Epithelial cell of proximal tubule (primary cell): Measurements from ENCODE around the gene EMC6. TPM values are rescaled to one million over a fixed set of nuclear protein-coding genes. Genes with fewer than 3 reads are reported as not detected.
A peak's percentile ranks its signal among the peaks of the same experiment; 100 is the strongest.

Experiments used
- DNase-seq: peaks from one replicate; pipeline ENCODE4 v3.0.0-alpha.2; 2011; ENCODE audit warnings: low read depth
- H3K4me3 ChIP-seq: 2 replicates; pipeline ENCODE4 v1.5.1; 2011; ENCODE audit warnings: low read depth, mild to moderate bottlenecking, low read length
- total RNA-seq: library from RNA; depleted of rRNA; stranded (reverse); fragments of >200 nt; gene quantifications from 2 replicates; pipeline ENCODE4 v1.2.3, GENCODE V29; 2015
- TF ChIP-seq, protein P1 (sequence below): conservative IDR thresholded peaks from 2 replicates; pipeline ENCODE4 v1.5.1; 2012; ENCODE audit warnings: low read depth, mild to moderate bottlenecking, low read length

The EMC6 gene
- total RNA-seq, 1 donor from 2014 or later = 25.6 TPM

DNA sequence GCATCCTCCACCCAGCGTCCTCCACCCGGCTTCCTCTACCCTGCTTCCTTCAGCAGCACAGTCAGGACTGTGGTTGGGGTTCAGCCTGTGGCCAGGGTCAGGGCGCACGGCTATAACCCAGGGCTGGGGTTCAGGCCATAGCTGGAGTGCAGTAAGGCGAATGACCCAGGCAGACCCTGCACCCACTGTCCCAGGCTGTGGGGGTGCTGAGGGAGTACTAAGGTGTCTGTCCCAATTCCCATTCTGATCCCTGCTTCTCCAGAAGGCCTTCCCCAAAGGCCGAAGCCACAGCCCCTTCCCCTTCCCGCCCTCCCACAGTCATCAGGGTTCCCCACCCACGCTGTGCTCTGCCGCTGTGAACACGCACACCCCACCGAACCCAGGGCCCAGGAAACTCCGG, 12.4 kb downstream of the EMC6 start:
- DNase-seq = no peak
- TF ChIP-seq, protein P1, sequence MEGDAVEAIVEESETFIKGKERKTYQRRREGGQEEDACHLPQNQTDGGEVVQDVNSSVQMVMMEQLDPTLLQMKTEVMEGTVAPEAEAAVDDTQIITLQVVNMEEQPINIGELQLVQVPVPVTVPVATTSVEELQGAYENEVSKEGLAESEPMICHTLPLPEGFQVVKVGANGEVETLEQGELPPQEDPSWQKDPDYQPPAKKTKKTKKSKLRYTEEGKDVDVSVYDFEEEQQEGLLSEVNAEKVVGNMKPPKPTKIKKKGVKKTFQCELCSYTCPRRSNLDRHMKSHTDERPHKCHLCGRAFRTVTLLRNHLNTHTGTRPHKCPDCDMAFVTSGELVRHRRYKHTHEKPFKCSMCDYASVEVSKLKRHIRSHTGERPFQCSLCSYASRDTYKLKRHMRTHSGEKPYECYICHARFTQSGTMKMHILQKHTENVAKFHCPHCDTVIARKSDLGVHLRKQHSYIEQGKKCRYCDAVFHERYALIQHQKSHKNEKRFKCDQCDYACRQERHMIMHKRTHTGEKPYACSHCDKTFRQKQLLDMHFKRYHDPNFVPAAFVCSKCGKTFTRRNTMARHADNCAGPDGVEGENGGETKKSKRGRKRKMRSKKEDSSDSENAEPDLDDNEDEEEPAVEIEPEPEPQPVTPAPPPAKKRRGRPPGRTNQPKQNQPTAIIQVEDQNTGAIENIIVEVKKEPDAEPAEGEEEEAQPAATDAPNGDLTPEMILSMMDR = no peak
- no peak overlapping the region for H3K4me3 ChIP-seq

DNA sequence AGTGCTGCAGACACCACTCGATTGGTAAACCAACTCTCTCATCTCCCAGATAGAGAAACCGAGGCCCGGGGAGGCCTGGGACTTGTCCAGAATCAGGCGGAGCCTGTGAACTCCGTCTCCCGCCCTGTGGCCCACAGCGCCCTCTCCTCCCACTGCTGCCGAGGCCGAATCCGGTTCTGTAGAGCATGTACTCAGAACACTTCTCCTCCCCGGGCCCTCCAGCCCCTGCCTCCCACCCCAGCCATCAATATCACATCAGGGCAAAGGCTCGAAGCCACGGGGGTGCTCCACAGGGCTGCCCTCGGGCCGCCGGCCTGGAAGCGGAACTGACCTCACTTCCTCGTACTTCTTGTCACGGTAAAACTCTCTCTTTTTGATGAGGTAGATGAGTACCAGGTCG, 13.0 kb downstream of the EMC6 start:
- no peak overlapping the region for H3K4me3 ChIP-seq
- TF ChIP-seq, protein P1 = no peak
- no peak for DNase-seq

DNA sequence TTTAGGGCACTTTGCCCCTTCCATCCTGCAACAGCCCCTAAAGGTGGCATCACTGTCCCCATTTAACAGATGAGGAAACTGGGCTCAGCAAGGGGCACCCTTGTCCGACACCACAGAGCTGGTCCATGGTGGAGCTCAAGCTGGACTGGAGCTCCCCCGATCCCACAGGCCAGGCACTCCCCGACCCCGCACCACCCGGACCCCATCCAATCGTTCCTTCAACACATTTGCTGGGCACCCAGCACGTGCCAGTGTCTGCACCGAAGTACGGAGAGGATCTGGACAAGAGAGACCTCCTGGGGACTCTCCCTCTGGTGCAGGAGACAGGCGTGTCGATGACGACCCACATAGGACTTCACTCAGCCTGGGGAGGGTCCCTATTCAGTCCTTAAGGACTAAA, 13.4 kb downstream of the EMC6 start:
- no peak for DNase-seq
- TF ChIP-seq, protein P1 = no peak
- H3K4me3 ChIP-seq = no peak overlapping the region

DNA sequence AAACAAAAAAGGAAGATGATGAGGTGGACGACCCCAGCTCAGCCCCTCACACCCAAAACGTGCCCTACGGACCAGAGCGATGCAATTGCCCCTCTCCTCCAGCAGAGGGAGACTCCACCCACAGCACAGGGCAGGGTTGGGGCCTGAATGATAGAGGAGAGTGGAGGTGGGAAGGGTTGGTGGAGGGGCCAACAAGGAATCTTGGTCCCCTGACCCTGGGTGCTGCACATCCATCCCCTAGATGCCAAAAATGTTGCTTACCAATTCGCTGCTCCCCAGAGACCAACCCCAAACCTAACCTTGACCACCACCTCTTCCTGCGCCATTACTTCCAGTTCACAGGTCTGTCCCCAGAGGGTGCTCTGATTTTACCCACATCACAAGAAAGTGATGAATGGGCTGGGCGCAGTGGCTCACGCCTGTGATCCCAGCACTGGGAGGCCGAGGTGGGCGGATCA, 14.5 kb downstream of the EMC6 start:
- no peak overlapping the region for H3K4me3 ChIP-seq
- TF ChIP-seq, protein P1 = peak; percentile 97
- no peak for DNase-seq

DNA sequence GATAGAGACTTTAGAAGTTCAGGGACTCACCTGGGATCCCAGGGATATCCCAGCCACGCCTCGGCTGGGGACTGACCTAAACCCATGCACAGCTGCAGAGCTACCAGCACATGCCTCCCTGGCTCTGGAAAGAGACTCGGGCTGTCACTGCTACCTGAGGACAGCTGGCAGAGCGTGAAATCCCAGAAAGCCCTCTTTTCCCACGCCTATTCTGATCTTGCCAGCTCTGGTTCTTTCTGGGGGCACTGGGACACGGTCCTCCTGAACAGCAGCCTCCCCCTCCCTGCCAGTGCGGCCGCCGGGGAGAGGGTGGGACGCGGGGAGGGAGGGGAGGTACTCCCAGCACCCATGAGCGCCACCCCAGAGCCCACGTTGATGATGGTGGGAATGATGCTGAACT, 16.6 kb downstream of the EMC6 start:
- TF ChIP-seq, protein P1 = no peak
- no peak overlapping the region for H3K4me3 ChIP-seq
- DNase-seq = no peak

DNA sequence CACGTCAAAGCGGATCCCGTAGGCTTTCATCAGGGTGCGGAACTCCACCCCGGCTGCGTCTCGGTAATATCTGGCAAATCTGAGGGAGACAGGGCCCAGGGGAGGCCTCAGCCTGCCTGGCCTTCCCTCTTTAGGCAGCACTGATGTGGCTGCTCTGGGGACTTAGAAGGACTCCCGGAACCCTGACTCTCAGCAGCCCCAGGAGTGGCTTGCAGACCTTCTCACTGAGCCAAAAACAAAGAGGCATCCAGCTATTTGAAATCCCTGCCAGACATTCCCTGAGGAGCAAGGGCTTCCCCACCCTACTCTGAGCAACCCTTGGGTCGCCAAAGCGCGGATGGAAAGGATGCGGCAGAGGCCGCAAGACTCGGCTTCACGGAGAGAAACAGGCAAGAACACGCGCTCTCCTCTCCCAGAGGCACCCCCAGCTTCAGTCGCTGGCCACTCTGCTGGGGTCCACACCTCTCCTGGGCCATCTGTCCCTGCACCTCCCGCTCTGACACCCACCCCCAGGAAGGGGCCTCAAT, 19.5 kb downstream of the EMC6 start:
- no peak for DNase-seq
- TF ChIP-seq, protein P1 = no peak
- H3K4me3 ChIP-seq = no peak overlapping the region

DNA sequence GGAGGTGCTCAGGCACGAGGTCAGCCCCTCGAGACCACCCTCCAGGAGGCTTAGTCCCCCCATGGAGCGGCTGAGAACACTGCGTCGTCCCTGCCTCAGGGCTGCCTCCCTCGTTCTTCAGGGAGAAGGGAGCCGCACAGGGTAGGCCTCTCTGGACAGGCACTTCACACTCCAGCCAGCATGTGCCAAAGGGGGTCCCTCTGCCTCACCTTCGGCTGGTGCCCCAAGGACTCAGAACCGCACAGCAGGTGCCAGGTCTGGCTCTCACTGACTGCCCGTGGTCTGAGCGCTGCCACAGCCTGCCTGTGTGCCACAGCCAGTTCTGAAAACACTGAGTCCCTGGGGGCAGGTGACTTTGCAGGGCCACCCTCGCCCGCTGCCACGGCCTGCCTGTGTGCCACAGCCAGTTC, 20.2 kb downstream of the EMC6 start:
- DNase-seq = no peak
- TF ChIP-seq, protein P1 = no peak
- no peak overlapping the region for H3K4me3 ChIP-seq
